HEK293 (cell line): ENCODE measurements around the gene TLE5.

ENCODE experiments used
- BCL11A ChIP-seq: fragments of 450-650 bp; formaldehyde crosslinking; IDR thresholded peaks from 2 replicates; pipeline ENCODE4 v1.5.1; 2016; ENCODE audit warnings: low read depth, missing biosample characterization, missing genetic modification characterization
- TCF7L2 ChIP-seq: IDR thresholded peaks from 2 replicates; pipeline ENCODE4 v1.6.1; 2011; ENCODE audit warnings: low read depth, mild to moderate bottlenecking, inconsistent platforms, low read length, moderate library complexity, borderline replicate concordance
- ZNF239 ChIP-seq: fragments of 450-650 bp; formaldehyde crosslinking; IDR thresholded peaks from 2 replicates; pipeline ENCODE4 v1.5.1; 2016; ENCODE audit warnings: missing biosample characterization, missing genetic modification characterization
- ZNF707 ChIP-seq: fragments of 450-650 bp; formaldehyde crosslinking; IDR thresholded peaks from 2 replicates; pipeline ENCODE4 v1.5.1; 2016; ENCODE audit warnings: missing biosample characterization, missing genetic modification characterization
- ZNF768 ChIP-seq: fragments of 450-650 bp; formaldehyde crosslinking; IDR thresholded peaks from 2 replicates; pipeline ENCODE4 v1.5.1; 2018; ENCODE audit warnings: missing biosample characterization, mild to moderate bottlenecking, missing genetic modification characterization
- ZNF776 ChIP-seq: fragments of 450-650 bp; formaldehyde crosslinking; IDR thresholded peaks from 2 replicates; pipeline ENCODE4 v1.5.0; 2017; ENCODE audit warnings: missing biosample characterization, missing genetic modification characterization, borderline replicate concordance
- ZNF837 ChIP-seq: fragments of 450-650 bp; formaldehyde crosslinking; IDR thresholded peaks from 2 replicates; pipeline ENCODE4 v1.5.1; 2016; ENCODE audit warnings: missing biosample characterization, missing genetic modification characterization
- TF ChIP-seq, protein P1 (sequence below): fragments of 450-650 bp; formaldehyde crosslinking; IDR thresholded peaks from 2 replicates; pipeline ENCODE4 v1.5.1; 2016; ENCODE audit warnings: missing biosample characterization, missing genetic modification characterization
- TF ChIP-seq, protein P2 (sequence below): fragments of 450-650 bp; formaldehyde crosslinking; IDR thresholded peaks from 2 replicates; pipeline ENCODE4 v1.5.1; 2016; ENCODE audit warnings: missing biosample characterization, missing genetic modification characterization, low read depth
- TF ChIP-seq, protein P3 (sequence below): fragments of 450-650 bp; formaldehyde crosslinking; IDR thresholded peaks from 2 replicates; pipeline ENCODE4 v1.5.1; 2016; ENCODE audit warnings: missing biosample characterization, missing genetic modification characterization
- TF ChIP-seq, protein P4 (sequence below): fragments of 450-650 bp; formaldehyde crosslinking; IDR thresholded peaks from 2 replicates; pipeline ENCODE4 v1.5.1; 2016; ENCODE audit warnings: missing biosample characterization, missing genetic modification characterization, borderline replicate concordance

DNA sequence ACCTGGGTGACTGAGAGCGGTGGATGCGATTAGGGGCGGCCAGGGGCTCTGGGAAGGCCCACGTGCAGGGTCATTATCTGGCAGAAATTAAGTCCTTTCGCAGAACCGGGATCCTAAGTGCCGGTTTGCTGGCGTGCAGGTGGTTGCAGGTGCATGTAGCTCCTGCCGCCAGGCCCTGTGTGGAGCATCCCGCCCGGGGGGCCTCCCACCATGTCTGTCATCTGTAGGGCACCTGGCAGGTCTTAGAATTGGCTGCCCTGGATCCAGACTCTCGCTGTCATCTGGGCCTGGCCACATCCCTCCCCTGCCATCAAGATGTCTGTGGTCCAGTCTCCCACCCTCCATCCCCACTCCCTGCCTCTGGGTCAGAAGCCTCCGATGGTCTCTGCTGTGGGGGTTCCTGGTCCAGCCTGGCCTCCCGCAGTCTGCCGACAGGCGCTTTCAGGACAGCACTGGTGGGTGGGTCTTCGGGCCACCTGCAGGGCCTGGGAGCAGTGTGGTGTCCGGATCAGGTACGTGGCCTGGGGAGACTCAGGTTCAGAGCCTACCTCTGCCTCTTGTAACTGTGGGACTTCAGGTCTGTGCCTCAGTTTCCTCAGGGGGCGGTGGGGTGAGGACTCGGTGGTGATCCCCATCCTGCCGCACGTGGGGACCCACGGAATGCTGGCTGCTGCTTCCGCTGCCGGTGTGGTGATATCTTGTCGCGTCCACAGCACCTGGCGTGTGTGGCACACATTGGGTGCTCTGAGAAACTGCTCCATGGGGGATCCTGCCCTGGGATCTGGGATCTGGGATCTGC is 37.3 kb upstream of the TLE5 start:
- TF ChIP-seq TCF7L2, result no peak
- TF ChIP-seq BCL11A (tag by site-specific recombination), result no peak
- no peak for TF ChIP-seq ZNF707 (tag by site-specific recombination)
- no peak for TF ChIP-seq ZNF837 (tag by site-specific recombination)
- TF ChIP-seq, protein P1, sequence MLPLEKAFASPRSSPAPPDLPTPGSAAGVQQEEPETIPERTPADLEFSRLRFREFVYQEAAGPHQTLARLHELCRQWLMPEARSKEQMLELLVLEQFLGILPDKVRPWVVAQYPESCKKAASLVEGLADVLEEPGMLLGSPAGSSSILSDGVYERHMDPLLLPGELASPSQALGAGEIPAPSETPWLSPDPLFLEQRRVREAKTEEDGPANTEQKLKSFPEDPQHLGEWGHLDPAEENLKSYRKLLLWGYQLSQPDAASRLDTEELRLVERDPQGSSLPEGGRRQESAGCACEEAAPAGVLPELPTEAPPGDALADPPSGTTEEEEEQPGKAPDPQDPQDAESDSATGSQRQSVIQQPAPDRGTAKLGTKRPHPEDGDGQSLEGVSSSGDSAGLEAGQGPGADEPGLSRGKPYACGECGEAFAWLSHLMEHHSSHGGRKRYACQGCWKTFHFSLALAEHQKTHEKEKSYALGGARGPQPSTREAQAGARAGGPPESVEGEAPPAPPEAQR, result no peak
- no peak for TF ChIP-seq ZNF768 (tag by site-specific recombination)
- TF ChIP-seq, protein P2, sequence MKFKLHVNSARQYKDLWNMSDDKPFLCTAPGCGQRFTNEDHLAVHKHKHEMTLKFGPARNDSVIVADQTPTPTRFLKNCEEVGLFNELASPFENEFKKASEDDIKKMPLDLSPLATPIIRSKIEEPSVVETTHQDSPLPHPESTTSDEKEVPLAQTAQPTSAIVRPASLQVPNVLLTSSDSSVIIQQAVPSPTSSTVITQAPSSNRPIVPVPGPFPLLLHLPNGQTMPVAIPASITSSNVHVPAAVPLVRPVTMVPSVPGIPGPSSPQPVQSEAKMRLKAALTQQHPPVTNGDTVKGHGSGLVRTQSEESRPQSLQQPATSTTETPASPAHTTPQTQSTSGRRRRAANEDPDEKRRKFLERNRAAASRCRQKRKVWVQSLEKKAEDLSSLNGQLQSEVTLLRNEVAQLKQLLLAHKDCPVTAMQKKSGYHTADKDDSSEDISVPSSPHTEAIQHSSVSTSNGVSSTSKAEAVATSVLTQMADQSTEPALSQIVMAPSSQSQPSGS, result no peak
- TF ChIP-seq ZNF239 (tag by site-specific recombination), result no peak
- TF ChIP-seq, protein P3, sequence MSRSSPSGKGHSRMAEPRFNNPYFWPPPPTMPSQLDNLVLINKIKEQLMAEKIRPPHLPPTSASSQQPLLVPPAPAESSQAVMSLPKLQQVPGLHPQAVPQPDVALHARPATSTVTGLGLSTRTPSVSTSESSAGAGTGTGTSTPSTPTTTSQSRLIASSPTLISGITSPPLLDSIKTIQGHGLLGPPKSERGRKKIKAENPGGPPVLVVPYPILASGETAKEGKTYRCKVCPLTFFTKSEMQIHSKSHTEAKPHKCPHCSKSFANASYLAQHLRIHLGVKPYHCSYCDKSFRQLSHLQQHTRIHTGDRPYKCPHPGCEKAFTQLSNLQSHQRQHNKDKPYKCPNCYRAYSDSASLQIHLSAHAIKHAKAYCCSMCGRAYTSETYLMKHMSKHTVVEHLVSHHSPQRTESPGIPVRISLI (tag by site-specific recombination), result no peak
- no peak for TF ChIP-seq ZNF776 (tag by site-specific recombination)
- TF ChIP-seq, protein P4, sequence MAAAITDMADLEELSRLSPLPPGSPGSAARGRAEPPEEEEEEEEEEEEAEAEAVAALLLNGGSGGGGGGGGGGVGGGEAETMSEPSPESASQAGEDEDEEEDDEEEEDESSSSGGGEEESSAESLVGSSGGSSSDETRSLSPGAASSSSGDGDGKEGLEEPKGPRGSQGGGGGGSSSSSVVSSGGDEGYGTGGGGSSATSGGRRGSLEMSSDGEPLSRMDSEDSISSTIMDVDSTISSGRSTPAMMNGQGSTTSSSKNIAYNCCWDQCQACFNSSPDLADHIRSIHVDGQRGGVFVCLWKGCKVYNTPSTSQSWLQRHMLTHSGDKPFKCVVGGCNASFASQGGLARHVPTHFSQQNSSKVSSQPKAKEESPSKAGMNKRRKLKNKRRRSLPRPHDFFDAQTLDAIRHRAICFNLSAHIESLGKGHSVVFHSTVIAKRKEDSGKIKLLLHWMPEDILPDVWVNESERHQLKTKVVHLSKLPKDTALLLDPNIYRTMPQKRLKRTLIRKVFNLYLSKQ (tag by site-specific recombination), result no peak
